HG02943 (cell line): ENCODE results near the gene PAPPA.

Experiments used
- ATAC-seq: cut with Tn5 transposase; IDR thresholded peaks from one replicate; pipeline ENCODE4 v1.9.1; 2021; ENCODE audit warnings: mild to moderate bottlenecking, low read depth, moderate library complexity; ENCODE audit not compliant: unreplicated experiment

Gene PAPPA

GRCh38 chr9:116152390-116152789, 1.2 kb upstream of the PAPPA start:
- ATAC-seq = no peak

DNA sequence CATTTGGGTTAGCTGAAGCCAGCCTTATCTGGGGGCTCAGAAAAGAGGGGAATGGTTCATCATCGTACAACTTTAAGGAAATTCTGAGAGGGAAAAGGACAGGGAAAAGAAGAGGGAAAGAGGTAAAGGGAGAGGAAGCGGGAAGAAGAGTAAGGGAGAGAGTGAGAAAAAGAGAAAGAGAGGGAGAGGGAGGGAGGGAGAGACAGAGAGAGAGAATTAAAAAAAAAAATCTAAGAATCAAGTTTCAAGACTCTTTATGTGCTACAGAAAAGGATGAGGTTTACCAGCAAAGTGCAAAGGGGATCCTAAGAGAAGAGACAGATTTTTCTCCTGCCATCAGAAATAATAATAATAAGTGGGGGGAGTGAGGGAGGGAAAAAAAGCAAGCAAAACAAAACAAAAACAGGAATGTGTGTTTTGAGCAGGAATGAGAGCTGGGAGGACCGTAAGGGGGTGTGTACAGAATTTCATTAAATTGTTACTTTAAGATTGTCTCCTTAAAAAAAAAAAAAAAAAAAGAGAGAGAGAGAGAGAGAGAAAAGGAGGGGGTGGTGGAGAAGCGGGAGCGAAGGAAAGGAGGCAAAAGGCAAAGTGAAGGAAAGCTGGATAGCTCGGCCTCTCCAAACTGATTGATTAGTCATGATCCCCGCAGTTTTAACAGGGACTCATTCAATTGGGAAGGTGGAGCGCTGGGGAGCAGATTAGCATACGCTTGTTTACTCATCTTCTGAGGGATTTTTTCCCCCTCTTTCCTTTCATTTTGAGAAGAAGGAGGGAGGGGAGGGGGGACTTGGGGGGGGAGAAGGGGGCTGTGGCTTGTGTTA, 438 bp upstream of the PAPPA start:
- ATAC-seq = no peak

DNA sequence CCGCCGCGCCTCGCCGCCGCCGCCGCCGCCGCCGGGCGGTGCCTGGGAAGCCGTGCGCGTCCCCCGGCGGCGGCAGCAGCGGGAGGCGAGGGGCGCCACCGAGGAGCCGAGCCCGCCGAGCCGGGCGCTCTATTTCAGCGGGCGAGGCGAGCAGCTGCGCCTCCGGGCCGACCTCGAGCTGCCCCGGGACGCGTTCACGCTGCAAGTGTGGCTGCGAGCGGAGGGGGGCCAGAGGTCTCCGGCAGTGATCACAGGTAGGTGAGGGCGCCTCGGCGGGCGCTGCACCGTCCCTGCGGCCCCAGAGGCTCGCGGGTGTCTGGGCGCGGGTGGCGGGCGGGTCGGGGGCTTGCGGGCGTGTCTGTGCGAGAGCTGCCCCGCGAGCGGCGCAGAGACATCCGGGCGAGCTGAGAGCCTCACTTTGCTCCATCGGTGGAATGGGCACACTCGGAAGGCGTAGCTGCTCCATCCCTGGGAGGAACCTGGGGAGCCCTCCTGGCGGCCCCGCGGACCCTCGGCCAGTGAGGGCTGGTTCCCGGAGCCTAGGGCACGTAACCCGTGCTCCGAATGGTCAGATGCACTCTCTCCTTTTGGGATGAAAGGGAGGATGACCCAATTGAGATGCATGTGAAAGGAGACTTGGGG, 864 bp downstream of the PAPPA start:
- ATAC-seq = no peak

DNA sequence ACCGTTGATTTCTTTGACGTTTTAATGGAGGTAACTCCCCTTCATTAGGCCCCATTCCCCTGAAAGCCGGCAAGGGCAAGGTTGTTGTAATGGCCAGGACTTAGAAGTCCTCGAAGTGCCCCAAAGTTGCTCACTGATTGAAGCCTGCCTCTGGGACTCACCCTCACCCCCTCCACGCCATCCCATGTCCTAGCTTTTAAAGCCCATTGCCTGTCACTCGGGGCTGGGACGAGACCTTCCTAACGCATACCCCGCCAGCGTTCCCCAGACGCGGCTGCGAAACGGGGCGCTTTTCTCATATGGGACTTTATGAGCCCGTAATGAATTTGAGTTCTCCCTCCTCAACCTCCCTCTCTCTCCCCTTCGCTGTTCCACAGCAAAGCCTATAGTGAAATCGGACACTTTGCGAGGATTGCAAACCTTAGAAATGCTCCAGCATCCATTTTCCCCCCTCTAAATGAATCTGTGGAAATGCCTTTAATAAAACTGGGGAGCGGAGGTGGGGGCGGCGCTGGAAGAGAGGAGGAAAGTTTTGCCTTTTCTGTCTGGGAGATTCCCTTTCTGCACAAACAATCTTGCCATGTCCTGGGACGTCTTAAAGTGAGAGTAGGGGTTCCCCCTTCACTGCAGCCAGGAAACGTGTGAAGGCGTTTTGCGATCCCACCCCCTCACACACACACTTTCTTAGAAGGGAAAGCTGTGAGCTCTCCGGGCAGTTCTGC, 1.5 kb downstream of the PAPPA start:
- ATAC-seq = no peak

GRCh38 chr9:116155698-116156039, 2.1 kb downstream of the PAPPA start:
- ATAC-seq = no peak

- ATAC-seq = no peak
Observed at GRCh38 chr9:116156621-116157314, 3.2 kb downstream of the PAPPA start.

DNA sequence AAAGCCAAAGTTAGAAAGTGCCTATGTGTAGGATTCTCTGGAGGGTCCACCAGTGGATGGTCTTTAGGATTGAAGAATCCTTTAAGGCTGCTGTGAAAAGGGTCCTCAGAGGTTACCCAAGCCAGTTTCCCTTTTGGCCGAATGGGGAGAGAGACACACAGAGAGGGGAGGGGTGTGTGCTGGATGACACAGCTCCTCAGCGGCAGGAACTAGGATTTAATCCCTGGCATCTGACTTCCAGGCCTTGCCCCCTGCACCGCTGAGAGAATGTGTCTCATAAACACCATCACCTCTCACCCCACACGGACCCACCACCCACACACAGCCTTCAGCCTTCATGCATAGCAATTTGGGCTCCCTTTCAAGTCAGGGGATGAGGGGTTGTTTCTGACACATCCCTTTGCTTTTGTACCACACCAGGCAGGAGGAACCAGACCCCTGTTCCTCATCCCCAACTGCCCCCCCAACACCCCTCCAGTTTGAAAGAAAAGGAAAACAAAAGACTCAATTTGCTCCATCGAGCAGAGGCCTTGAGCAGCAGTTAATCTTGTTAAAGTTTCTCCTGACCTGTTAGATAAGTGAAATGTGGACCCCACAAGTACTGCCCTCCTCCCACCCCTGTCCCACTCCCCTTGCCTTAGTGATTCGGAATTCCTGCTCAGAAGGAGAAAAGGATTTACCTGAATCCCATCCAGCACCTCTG, 4.0 kb downstream of the PAPPA start:
- no peak for ATAC-seq

GRCh38 chr9:116160676-116161571, 7.3 kb downstream of the PAPPA start:
- ATAC-seq = no peak

GRCh38 chr9:116162241-116162781, 8.7 kb downstream of the PAPPA start:
- ATAC-seq = no peak

GRCh38 chr9:116163293-116164055, 9.9 kb downstream of the PAPPA start:
- no peak for ATAC-seq

GRCh38 chr9:116165912-116166311, 12.3 kb downstream of the PAPPA start:
- no peak for ATAC-seq

GRCh38 chr9:116166713-116167112, 13.1 kb downstream of the PAPPA start:
- no peak for ATAC-seq

DNA sequence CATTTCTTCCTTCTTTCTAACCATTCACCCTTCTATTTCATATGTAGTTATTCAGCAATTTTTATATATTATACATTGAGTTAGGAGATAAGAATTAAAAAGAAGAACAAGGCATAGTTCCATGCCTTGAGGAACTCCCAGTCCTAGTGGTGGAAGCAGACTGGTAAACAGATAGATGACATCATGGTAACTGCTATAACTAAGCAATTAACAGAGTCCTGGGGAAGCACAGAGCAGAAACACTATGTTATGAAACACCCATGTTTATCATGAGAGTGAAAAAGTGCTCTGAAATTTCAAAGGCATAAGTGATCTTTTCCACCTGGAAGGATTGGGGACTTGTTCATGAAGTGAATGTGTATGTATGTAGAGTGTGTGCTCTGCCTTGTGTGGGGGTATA, 14.6 kb downstream of the PAPPA start:
- no peak for ATAC-seq

DNA sequence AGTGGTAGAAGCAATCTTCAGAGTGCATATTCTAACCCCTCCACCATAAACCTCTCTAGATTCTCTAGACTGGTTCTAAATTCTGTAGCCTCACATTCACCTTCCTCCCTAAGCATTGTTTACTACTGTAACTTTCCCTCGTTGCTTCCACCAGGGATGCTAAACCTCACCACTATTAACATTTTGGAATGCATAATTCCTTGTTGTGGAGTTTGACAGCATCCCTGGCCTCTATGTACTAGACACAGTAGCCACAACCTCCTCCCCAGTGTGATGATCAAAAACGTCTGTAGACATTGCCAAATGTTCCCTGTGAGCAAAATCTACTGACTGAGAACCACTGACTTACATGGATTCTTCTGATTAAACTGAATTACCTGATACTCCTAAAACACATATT, 18.6 kb downstream of the PAPPA start:
- ATAC-seq = no peak

GRCh38 chr9:116174347-116174746, 20.8 kb downstream of the PAPPA start:
- ATAC-seq = no peak

GRCh38 chr9:116175614-116176013, 22.0 kb downstream of the PAPPA start:
- no peak for ATAC-seq

DNA sequence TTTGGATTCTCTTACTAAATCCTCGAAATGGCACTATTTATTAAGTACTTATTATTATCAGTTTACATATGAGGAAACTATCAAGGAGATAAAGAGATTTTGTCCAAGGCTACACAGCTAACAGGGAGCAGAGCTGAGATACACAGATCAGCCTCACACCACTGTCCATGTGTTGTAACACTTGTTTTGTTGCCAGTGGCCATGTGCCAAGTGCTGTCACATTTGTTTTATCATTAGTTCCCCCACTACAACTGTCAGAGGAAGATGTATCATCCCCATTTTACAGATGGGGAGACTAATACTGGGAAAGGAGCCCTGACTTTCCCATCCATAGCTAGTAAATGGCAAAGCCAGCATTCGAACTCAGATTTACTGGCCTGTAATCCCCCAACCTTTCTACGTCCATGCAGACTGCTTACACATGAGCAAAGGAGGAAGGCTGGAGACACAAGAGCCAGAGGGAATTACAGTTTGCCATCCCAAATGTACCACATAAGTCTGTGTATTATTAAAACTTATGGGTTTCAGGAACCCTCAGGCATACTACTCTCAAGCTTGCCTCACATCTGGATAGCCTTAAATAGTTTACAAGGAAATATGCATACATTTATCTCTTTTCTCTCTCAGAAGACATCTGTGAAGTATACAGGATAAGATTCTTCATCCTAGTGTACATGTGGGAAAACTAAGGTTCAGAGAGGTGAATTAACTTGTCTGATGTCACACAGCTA, 25.1 kb downstream of the PAPPA start:
- no peak for ATAC-seq

DNA sequence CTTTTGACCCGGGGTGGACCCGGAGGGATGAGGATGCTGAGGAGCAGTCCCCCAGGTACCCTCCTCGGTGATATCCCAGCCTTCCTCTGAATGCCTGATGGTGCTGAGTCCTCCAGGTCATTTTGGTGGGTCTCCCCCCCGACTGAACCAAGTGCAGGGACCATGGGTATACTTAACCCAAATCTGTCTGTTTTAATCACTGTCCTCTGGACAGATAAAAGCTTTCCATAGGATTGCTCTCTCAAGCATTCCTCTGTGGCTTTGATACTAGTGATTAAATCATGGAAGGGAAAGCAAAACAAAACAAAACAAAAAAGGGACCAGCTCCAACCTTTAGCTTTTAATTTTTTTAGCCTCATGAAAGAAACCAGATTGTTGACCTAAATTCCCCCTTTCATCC, 26.0 kb downstream of the PAPPA start:
- no peak for ATAC-seq
